ENCODE results near the gene PDSS2. TPM values are rescaled to one million over a fixed set of nuclear protein-coding genes. Genes with fewer than 3 reads are reported as not detected.
"Not testable (repeated sequence)": the region's sequence is repeated elsewhere in the genome, so short reads cannot be mapped to it uniquely, and the experiment has no call there.

Gene PDSS2
- polyA plus RNA-seq, 2 donors = 3.6 to 7.3 TPM

GRCh38 chr6:107185391-107185970 is 273.9 kb downstream of the PDSS2 start:
- WGBS, 2 donors = 75% methylated on average over 9 of the region's 9 CpGs
- H3K27ac ChIP-seq (ENCODE audit: low read depth in 2 of 2, low read length in 1 of 2) = no peak overlapping the region

GRCh38 chr6:107184435-107184834 is 274.9 kb downstream of the PDSS2 start:
- no peaks in the 10 kb centered on the region for H3K27me3 ChIP-seq (ENCODE audit: control insufficient read depth in 1 of 2, insufficient read depth in 2 of 2, low read length in 2 of 2)
- no peak overlapping the region for H3K27ac ChIP-seq (ENCODE audit: low read depth in 2 of 2, low read length in 1 of 2)
- H3K9me3 ChIP-seq (ENCODE audit: control insufficient read depth in 2 of 2, insufficient read depth in 1 of 2, low read depth in 1 of 2, low read length in 1 of 2) = no peaks in the 10 kb centered on the region
- no peaks in the 10 kb centered on the region for H3K36me3 ChIP-seq (ENCODE audit: control insufficient read depth in 2 of 2, insufficient read depth in 2 of 2, low read length in 1 of 2)
- H3K4me3 ChIP-seq (ENCODE audit: low read depth in 1 of 2, low read length in 2 of 2) = no peak overlapping the region
- WGBS, 2 donors = 68 to 78% methylated on average over 1 of the region's 1 CpG
- H3K4me1 ChIP-seq (ENCODE audit: control insufficient read depth in 2 of 2, insufficient read depth in 2 of 2, low read length in 1 of 2) = no peaks in the 10 kb centered on the region

More at GRCh38 chr6:107185391-107185970, 273.9 kb downstream of the PDSS2 start:
- H3K4me3 ChIP-seq (ENCODE audit: low read depth in 1 of 2, low read length in 2 of 2) = no peak overlapping the region
- no peaks in the 10 kb centered on the region for H3K27me3 ChIP-seq (ENCODE audit: control insufficient read depth in 1 of 2, insufficient read depth in 2 of 2, low read length in 2 of 2)
- no peaks in the 10 kb centered on the region for H3K36me3 ChIP-seq (ENCODE audit: control insufficient read depth in 2 of 2, insufficient read depth in 2 of 2, low read length in 1 of 2)
- no peaks in the 10 kb centered on the region for H3K4me1 ChIP-seq (ENCODE audit: control insufficient read depth in 2 of 2, insufficient read depth in 2 of 2, low read length in 1 of 2)
- no peaks in the 10 kb centered on the region for H3K9me3 ChIP-seq (ENCODE audit: control insufficient read depth in 2 of 2, insufficient read depth in 1 of 2, low read depth in 1 of 2, low read length in 1 of 2)

GRCh38 chr6:107180099-107180498 is 279.3 kb downstream of the PDSS2 start:
- Histone ChIP-seq H3K27me3 (ENCODE audit: control insufficient read depth in 1 of 2, insufficient read depth in 2 of 2, low read length in 2 of 2) (no peaks in the 10 kb centered on the region), H3K4me3 (ENCODE audit: low read depth in 1 of 2, low read length in 2 of 2) (no peak overlapping the region), H3K36me3 (ENCODE audit: control insufficient read depth in 2 of 2, insufficient read depth in 2 of 2, low read length in 1 of 2) (no peaks in the 10 kb centered on the region), H3K9me3 (ENCODE audit: control insufficient read depth in 2 of 2, insufficient read depth in 1 of 2, low read depth in 1 of 2, low read length in 1 of 2) (no peaks in the 10 kb centered on the region), H3K4me1 (ENCODE audit: control insufficient read depth in 2 of 2, insufficient read depth in 2 of 2, low read length in 1 of 2) (no peaks in the 10 kb centered on the region), H3K27ac (ENCODE audit: low read depth in 2 of 2, low read length in 1 of 2) (no peak overlapping the region)
- 96 to 98% methylated on average over 2 of the region's 2 CpGs for WGBS, 2 donors

- H3K4me1 ChIP-seq (ENCODE audit: control insufficient read depth in 2 of 2, insufficient read depth in 2 of 2, low read length in 1 of 2) = no peaks in the 10 kb centered on the region
- no peak overlapping the region for H3K27ac ChIP-seq (ENCODE audit: low read depth in 2 of 2, low read length in 1 of 2)
- H3K36me3 ChIP-seq (ENCODE audit: control insufficient read depth in 2 of 2, insufficient read depth in 2 of 2, low read length in 1 of 2) = no peaks in the 10 kb centered on the region
- H3K9me3 ChIP-seq (ENCODE audit: control insufficient read depth in 2 of 2, insufficient read depth in 1 of 2, low read depth in 1 of 2, low read length in 1 of 2) = no peaks in the 10 kb centered on the region
- WGBS, 2 donors = 95 to 96% methylated on average over 5 of the region's 5 CpGs
- no peak overlapping the region for H3K4me3 ChIP-seq (ENCODE audit: low read depth in 1 of 2, low read length in 2 of 2)
- no peaks in the 10 kb centered on the region for H3K27me3 ChIP-seq (ENCODE audit: control insufficient read depth in 1 of 2, insufficient read depth in 2 of 2, low read length in 2 of 2)
Measured at GRCh38 chr6:107179004-107179403, 280.4 kb downstream of the PDSS2 start.

GRCh38 chr6:107173779-107174178 is 285.6 kb downstream of the PDSS2 start:
- Histone ChIP-seq H3K4me1 (ENCODE audit: control insufficient read depth in 2 of 2, insufficient read depth in 2 of 2, low read length in 1 of 2) (no peaks in the 10 kb centered on the region), H3K36me3 (ENCODE audit: control insufficient read depth in 2 of 2, insufficient read depth in 2 of 2, low read length in 1 of 2) (no peaks in the 10 kb centered on the region), H3K9me3 (ENCODE audit: control insufficient read depth in 2 of 2, insufficient read depth in 1 of 2, low read depth in 1 of 2, low read length in 1 of 2) (no peaks in the 10 kb centered on the region), H3K27ac (ENCODE audit: low read depth in 2 of 2, low read length in 1 of 2) (no peak overlapping the region), H3K27me3 (ENCODE audit: control insufficient read depth in 1 of 2, insufficient read depth in 2 of 2, low read length in 2 of 2) (no peaks in the 10 kb centered on the region), H3K4me3 (ENCODE audit: low read depth in 1 of 2, low read length in 2 of 2) (no peak overlapping the region)
- WGBS, 2 donors = 80 to 81% methylated on average over 3 of the region's 3 CpGs

GRCh38 chr6:107171513-107171912 is 287.9 kb downstream of the PDSS2 start:
- 98% methylated on average over 5 of the region's 5 CpGs for WGBS, 2 donors
- H3K9me3 ChIP-seq (ENCODE audit: control insufficient read depth in 2 of 2, insufficient read depth in 1 of 2, low read depth in 1 of 2, low read length in 1 of 2) = no peaks in the 10 kb centered on the region

GRCh38 chr6:107164299-107164698 is 295.1 kb downstream of the PDSS2 start:
- not testable (repeated sequence) for H3K9me3 ChIP-seq (ENCODE audit: control insufficient read depth in 2 of 2, insufficient read depth in 1 of 2, low read depth in 1 of 2, low read length in 1 of 2); H3K4me3 ChIP-seq (ENCODE audit: low read depth in 1 of 2, low read length in 2 of 2); H3K27ac ChIP-seq (ENCODE audit: low read depth in 2 of 2, low read length in 1 of 2); H3K27me3 ChIP-seq (ENCODE audit: control insufficient read depth in 1 of 2, insufficient read depth in 2 of 2, low read length in 2 of 2); H3K36me3 ChIP-seq (ENCODE audit: control insufficient read depth in 2 of 2, insufficient read depth in 2 of 2, low read length in 1 of 2); H3K4me1 ChIP-seq (ENCODE audit: control insufficient read depth in 2 of 2, insufficient read depth in 2 of 2, low read length in 1 of 2)
- 92 to 93% methylated on average over 3 to 5 of the region's 5 CpGs for WGBS, 2 donors

More at GRCh38 chr6:107171513-107171912, 287.9 kb downstream of the PDSS2 start:
- Histone ChIP-seq H3K27me3 (ENCODE audit: control insufficient read depth in 1 of 2, insufficient read depth in 2 of 2, low read length in 2 of 2) (no peaks in the 10 kb centered on the region), H3K36me3 (ENCODE audit: control insufficient read depth in 2 of 2, insufficient read depth in 2 of 2, low read length in 1 of 2) (no peaks in the 10 kb centered on the region), H3K27ac (ENCODE audit: low read depth in 2 of 2, low read length in 1 of 2) (no peak overlapping the region), H3K4me1 (ENCODE audit: control insufficient read depth in 2 of 2, insufficient read depth in 2 of 2, low read length in 1 of 2) (no peaks in the 10 kb centered on the region), H3K4me3 (ENCODE audit: low read depth in 1 of 2, low read length in 2 of 2) (no peak overlapping the region)

- 95 to 97% methylated on average over 3 of the region's 3 CpGs for WGBS, 2 donors
- Histone ChIP-seq H3K4me1 (ENCODE audit: control insufficient read depth in 2 of 2, insufficient read depth in 2 of 2, low read length in 1 of 2) (no peaks in the 10 kb centered on the region), H3K27me3 (ENCODE audit: control insufficient read depth in 1 of 2, insufficient read depth in 2 of 2, low read length in 2 of 2) (no peaks in the 10 kb centered on the region), H3K9me3 (ENCODE audit: control insufficient read depth in 2 of 2, insufficient read depth in 1 of 2, low read depth in 1 of 2, low read length in 1 of 2) (no peaks in the 10 kb centered on the region), H3K4me3 (ENCODE audit: low read depth in 1 of 2, low read length in 2 of 2) (no peak overlapping the region), H3K27ac (ENCODE audit: low read depth in 2 of 2, low read length in 1 of 2) (no peak overlapping the region), H3K36me3 (ENCODE audit: control insufficient read depth in 2 of 2, insufficient read depth in 2 of 2, low read length in 1 of 2) (peaks cover 0 to 1% of the 10 kb centered on the region in 2 donors)
Measured at GRCh38 chr6:107161521-107161920, 297.8 kb downstream of the PDSS2 start.

GRCh38 chr6:107156617-107157016 is 302.7 kb downstream of the PDSS2 start:
- WGBS, 2 donors = 75 to 81% methylated on average over 2 of the region's 2 CpGs
- Histone ChIP-seq H3K4me3 (ENCODE audit: low read depth in 1 of 2, low read length in 2 of 2) (no peak overlapping the region), H3K27ac (ENCODE audit: low read depth in 2 of 2, low read length in 1 of 2) (no peak overlapping the region), H3K4me1 (ENCODE audit: control insufficient read depth in 2 of 2, insufficient read depth in 2 of 2, low read length in 1 of 2) (no peaks in the 10 kb centered on the region), H3K9me3 (ENCODE audit: control insufficient read depth in 2 of 2, insufficient read depth in 1 of 2, low read depth in 1 of 2, low read length in 1 of 2) (no peaks in the 10 kb centered on the region), H3K36me3 (ENCODE audit: control insufficient read depth in 2 of 2, insufficient read depth in 2 of 2, low read length in 1 of 2) (peaks cover 0 to 2% of the 10 kb centered on the region in 2 donors), H3K27me3 (ENCODE audit: control insufficient read depth in 1 of 2, insufficient read depth in 2 of 2, low read length in 2 of 2) (no peaks in the 10 kb centered on the region)

- 77 to 83% methylated on average over 2 of the region's 2 CpGs for WGBS, 2 donors
- Histone ChIP-seq H3K36me3 (ENCODE audit: control insufficient read depth in 2 of 2, insufficient read depth in 2 of 2, low read length in 1 of 2) (peaks cover 0 to 2% of the 10 kb centered on the region in 2 donors), H3K4me1 (ENCODE audit: control insufficient read depth in 2 of 2, insufficient read depth in 2 of 2, low read length in 1 of 2) (no peaks in the 10 kb centered on the region), H3K9me3 (ENCODE audit: control insufficient read depth in 2 of 2, insufficient read depth in 1 of 2, low read depth in 1 of 2, low read length in 1 of 2) (no peaks in the 10 kb centered on the region), H3K27me3 (ENCODE audit: control insufficient read depth in 1 of 2, insufficient read depth in 2 of 2, low read length in 2 of 2) (no peaks in the 10 kb centered on the region), H3K27ac (ENCODE audit: low read depth in 2 of 2, low read length in 1 of 2) (no peak overlapping the region), H3K4me3 (ENCODE audit: low read depth in 1 of 2, low read length in 2 of 2) (no peak overlapping the region)
Measured at GRCh38 chr6:107154801-107155160, 304.6 kb downstream of the PDSS2 start.
